Activated CD4-positive, alpha-beta T cell treated with anti-CD3 and anti-CD28 coated beads for 36 hours (primary cell): ENCODE measurements around the gene NOA1. TPM values are rescaled to one million over a fixed set of nuclear protein-coding genes. Genes with fewer than 3 reads are reported as not detected.

Source experiments
- ATAC-seq: fragments of 200-7000 bp; cut with Tn5 transposase; one replicate; pipeline ENCODE4 v1.10.0; 2021; ENCODE audit warnings: mild to moderate bottlenecking, moderate library complexity
- CTCF ChIA-PET: fragments of 350-600 bp; sonication (Branson Sonifier 250); formaldehyde crosslinking; loops from one replicate; lab custom pipeline; 2021; ENCODE audit warnings: antibody characterized with exemption; lab: Charles Lee
- POLR2A ChIA-PET: fragments of 350-600 bp; sonication (Branson Sonifier 250); formaldehyde crosslinking; loops from one replicate; lab custom pipeline; 2021; ENCODE audit warnings: antibody characterized with exemption, inconsistent platforms; lab: Charles Lee
- DNase-seq: peaks from one replicate; pipeline ENCODE4 v3.0.0-alpha.2; 2020
- H3K27ac Mint-ChIP-seq: one replicate; pipeline ENCODE4 v1.8.0; 2021; ENCODE audit warnings: mixed read lengths
- H3K27me3 Mint-ChIP-seq: one replicate; pipeline ENCODE4 v1.8.0; 2021; ENCODE audit warnings: mixed read lengths
- H3K36me3 Mint-ChIP-seq: one replicate; pipeline ENCODE4 v1.8.0; 2021; ENCODE audit warnings: low read depth, mixed read lengths
- H3K4me1 Mint-ChIP-seq: one replicate; pipeline ENCODE4 v1.8.0; 2021; ENCODE audit warnings: mixed read lengths
- H3K4me3 Mint-ChIP-seq: one replicate; pipeline ENCODE4 v1.8.0; 2021; ENCODE audit warnings: mild to moderate bottlenecking, moderate library complexity, mixed read lengths
- H3K9me3 Mint-ChIP-seq: one replicate; pipeline ENCODE4 v1.8.0; 2021; ENCODE audit warnings: low read depth, mixed read lengths
- intact Hi-C, 2 experiments: fragments of 100-400 bp; cut with DNase I in 1 of 2; cut with micrococcal nuclease in 1 of 2; formaldehyde crosslinking; loops; one replicate each; pipeline versions ENCODE4 v1.14.2 to v1.15.1; 2022 to 2024; cut with DNase I, micrococcal nuclease
- total RNA-seq, 2 experiments: library from RNA; stranded (reverse); gene quantifications; one replicate each; pipeline ENCODE4 v1.2.3, GENCODE V29; 2021

Gene NOA1
- total RNA-seq, 2 experiments from 2014 or later: 24.9 to 31.5 TPM

DNA sequence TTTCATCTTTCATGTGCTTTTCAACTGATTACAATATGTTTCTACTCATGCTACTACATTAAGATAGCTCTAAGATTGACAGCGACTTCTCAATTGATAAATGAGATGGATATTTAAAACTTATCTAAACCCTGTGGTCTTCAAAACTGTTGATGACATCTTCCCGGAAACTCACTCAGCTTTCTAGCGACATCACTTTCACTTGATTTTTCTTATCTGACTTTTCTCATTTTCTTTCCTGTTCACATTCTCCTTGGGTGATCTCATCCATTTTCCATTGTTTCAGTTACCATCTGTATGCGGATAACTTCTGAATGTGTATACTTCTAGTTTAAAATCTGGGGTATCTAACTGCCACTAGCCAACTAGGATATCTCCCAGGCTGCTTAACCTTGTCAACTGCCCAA is 4.4 kb upstream of the NOA1 start:
- Mint-ChIP-seq H3K36me3 (peaks cover 46% of the 10 kb centered on the region), H3K9me3 (no peaks in the 10 kb centered on the region)

DNA sequence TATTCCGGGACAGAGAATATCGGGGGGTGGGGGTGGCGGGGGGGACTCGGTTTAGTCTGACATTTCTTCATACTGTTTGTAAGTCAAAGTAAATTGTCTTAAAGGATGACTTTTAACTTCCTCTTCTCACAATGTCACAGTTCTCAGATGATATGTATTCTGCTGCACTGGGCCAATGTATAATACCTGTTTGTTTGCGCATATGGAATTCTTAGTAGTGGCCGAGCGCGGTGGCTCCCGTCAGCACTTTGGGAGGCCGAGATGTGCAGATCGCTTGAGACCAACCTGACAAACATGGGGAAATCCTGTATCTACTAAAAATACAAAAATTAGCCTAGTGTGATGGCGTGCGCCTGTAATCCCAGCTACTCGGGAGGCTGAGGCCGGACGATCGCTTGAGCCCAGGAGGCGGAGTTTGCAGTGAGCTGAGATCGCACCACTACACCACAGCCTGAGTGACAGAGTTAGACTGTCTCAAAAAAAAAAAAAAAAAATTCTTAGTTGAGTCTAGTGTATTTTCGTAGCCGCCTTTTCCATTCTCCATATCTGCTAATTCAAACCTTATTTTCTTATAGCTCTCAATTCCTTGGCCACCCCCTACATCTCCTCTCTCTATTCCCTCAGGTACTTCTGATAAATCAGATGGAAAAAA is 2.1 kb upstream of the NOA1 start:
- peak overlapping the region; percentile 88 for H3K4me3 Mint-ChIP-seq
- no peaks in the 10 kb centered on the region for H3K27me3 Mint-ChIP-seq
- peak; percentile 8 for ATAC-seq
- CTCF ChIA-PET: interaction anchor here (0.6 to 2.9 kb wide), 4 partner anchors 28 to 371 kb away, joined by 3 to 19 read pairs (median 6); partner anchors contain the start of gene REST
- peak overlapping the region; percentile 96 for H3K27ac Mint-ChIP-seq
- peak; percentile 79 for DNase-seq
- intact Hi-C loops: loop anchor here (2.0 to 5.0 kb wide), 7 partner anchors 162 to 1432 kb away; partner anchors contain the start of genes EXOC1 (in 2 of the 2), AASDH (in 1 of the 2) and CLOCK (in 1 of the 2)
- H3K4me1 Mint-ChIP-seq: peaks cover 45% of the 10 kb centered on the region
- H3K36me3 Mint-ChIP-seq: peaks cover 46% of the 10 kb centered on the region
- POLR2A ChIA-PET: interaction anchor here (0.6 to 4.2 kb wide), 5 partner anchors 9 to 543 kb away, joined by 3 to 28 read pairs (median 7); partner anchors contain the start of genes PAICS, PPAT, REST and SPINK2
- no peaks in the 10 kb centered on the region for H3K9me3 Mint-ChIP-seq

More for the DNA sequence above, 4.4 kb upstream of the NOA1 start:
- POLR2A ChIA-PET: interaction anchor here (0.6 to 0.7 kb wide), 2 partner anchors 38 to 546 kb away, joined by 4 to 5 read pairs; partner anchors contain the start of gene PAICS
- H3K4me3 Mint-ChIP-seq: peak overlapping the region; percentile 88
- intact Hi-C loops: no loop called here
- no peaks in the 10 kb centered on the region for H3K27me3 Mint-ChIP-seq
- peaks cover 44% of the 10 kb centered on the region for H3K4me1 Mint-ChIP-seq
- ATAC-seq (no peak), DNase-seq (no peak)
- CTCF ChIA-PET: interaction anchor here (0.6 to 1.0 kb wide), 2 partner anchors 8 to 75 kb away, joined by 3 read pairs; no protein-coding TSS in a partner anchor
- peak overlapping the region; percentile 75 for H3K27ac Mint-ChIP-seq

DNA sequence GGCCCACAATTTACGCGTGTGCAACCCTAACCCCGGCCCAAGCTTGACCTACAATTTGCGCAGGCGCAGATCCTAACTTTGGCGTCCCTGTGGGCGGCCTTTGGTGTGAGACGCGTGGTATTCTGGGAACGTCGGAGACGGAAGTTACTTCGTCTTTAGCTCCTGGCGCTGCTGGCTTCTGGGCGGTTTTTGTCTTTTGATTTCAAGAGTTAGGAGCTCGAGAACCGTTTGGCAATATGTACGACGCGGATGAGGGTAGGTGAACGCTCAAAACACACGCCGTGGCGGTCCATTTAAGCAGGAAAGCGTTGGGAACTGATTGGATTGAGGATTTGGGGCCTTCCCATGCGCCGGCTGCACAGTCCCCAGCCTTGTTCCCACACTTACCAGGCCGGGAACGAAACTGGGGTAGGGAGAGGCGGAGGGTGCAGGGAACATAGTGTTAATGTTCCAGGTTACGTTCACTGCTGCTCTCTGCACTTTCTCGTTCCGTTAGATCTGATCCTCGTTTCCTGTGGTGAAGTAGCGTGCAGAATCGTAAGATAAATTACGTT is 1.4 kb upstream of the NOA1 start, which contains the start of gene POLR2B:
POLR2B (plus strand) TSS at position 147 of the 554 bp plus-strand sequence; CDS start at position 237, 90 bp downstream.
- Mint-ChIP-seq H3K9me3 (peaks cover 4% of the 10 kb centered on the region), H3K36me3 (peaks cover 53% of the 10 kb centered on the region), H3K27me3 (no peaks in the 10 kb centered on the region), H3K4me3 (peak within 1 kb of the TSS; percentile 88), H3K27ac (peak within 1 kb of the TSS; percentile 97), H3K4me1 (peaks cover 45% of the 10 kb centered on the region)
- intact Hi-C loops: loop anchor here (1.0 to 5.0 kb wide), 9 partner anchors 162 to 1432 kb away; partner anchors contain the start of genes EXOC1 (in 2 of the 2), AASDH (in 1 of the 2), CEP135 (in 1 of the 2) and CLOCK (in 1 of the 2)
- DNase-seq: peak; percentile 95
- CTCF ChIA-PET: interaction anchor here (1.1 to 2.9 kb wide), 5 partner anchors 12 to 1537 kb away, joined by 3 to 19 read pairs (median 5); partner anchors contain the start of genes PAICS and REST
- ATAC-seq: peak; percentile 51
- POLR2A ChIA-PET: interaction anchor here (0.6 to 4.2 kb wide), 6 partner anchors 29 to 592 kb away, joined by 3 to 28 read pairs (median 8); partner anchors contain the start of genes AASDH, PAICS, PPAT and REST

DNA sequence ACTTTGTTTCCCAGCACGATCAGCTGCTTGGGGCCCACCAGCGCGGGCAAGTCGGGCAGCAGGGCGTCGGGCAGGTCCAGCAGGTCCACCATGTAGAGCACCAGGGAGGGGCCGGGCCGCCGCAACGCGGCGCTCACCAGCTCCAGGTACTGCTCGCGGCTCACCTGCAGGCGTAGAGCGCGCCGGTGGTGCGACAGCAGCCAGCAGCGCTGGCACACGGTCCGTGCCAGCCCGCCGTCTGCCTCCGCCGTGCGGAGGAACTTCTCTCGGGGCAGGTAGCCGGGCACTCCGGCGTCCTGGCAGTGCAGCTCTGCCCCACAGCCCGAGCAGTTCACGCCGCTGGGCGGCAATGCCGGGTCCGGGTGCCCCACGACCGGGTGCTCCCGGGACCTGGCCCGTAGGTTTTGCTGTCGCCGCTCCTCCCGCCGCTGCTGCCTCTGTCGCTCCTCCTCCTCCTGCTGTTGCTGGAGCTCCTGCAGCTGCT is 527 bp downstream of the NOA1 start:
- Mint-ChIP-seq H3K27me3 (no peaks in the 10 kb centered on the region), H3K27ac (peak overlapping the region; percentile 97), H3K36me3 (peaks cover 65% of the 10 kb centered on the region), H3K4me1 (peaks cover 52% of the 10 kb centered on the region), H3K9me3 (peaks cover 15% of the 10 kb centered on the region), H3K4me3 (peak overlapping the region; percentile 88)
- ChIA-PET POLR2A (interaction anchor here (0.8 to 4.2 kb wide), 7 partner anchors 11 to 590 kb away, joined by 3 to 28 read pairs (median 6); partner anchors contain the start of genes AASDH, PAICS, PPAT and REST), CTCF (interaction anchor here (1.0 to 2.9 kb wide), 3 partner anchors 12 to 69 kb away, joined by 3 to 19 read pairs (median 3); partner anchors contain the start of gene REST)
- intact Hi-C loops: loop anchor here (1.0 to 5.0 kb wide), 11 partner anchors 68 to 1582 kb away; partner anchors contain the start of genes AASDH (in 2 of the 2), PAICS (in 2 of the 2), CLOCK (in 1 of the 2) and EXOC1 (in 1 of the 2)
- DNase-seq (peak; percentile 71), ATAC-seq (peak; percentile 14)

DNA sequence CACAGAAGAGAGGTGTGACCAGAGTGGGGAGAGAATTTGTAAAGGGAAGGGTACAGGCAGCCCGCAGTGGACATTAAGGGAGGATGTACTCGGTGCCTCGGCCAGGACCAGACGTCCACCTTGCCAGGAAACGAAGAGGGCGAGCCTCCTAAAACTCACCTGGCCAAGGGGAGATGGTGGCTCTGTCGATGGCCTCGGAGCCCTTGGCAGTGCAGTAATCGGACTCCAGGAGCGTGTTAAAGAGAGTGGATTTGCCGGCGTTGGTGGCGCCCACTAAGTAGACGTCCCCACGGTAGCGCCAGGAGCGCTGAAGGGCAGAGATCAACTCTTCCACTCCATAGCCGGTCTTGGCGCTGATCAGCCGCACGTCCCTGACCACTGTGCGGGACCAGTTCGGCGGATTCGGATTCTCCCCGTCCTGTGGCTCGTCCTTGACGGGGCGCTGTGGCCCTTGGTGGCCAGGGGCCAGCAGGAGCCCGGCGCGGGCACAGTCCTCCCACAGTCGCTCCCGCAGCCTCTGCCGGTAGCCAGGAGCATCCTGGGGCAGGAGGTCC is 1.0 kb downstream of the NOA1 start:
- peak; percentile 26 for DNase-seq
- H3K27me3 Mint-ChIP-seq: no peaks in the 10 kb centered on the region
- peak overlapping the region; percentile 76 for H3K27ac Mint-ChIP-seq
- no peak for ATAC-seq
- CTCF ChIA-PET: interaction anchor here (2.9 kb wide), 1 partner anchor 68 kb away, joined by 19 read pairs; the partner anchor contains the start of gene REST
- H3K4me3 Mint-ChIP-seq: peak overlapping the region; percentile 88
- peaks cover 15% of the 10 kb centered on the region for H3K9me3 Mint-ChIP-seq
- peaks cover 63% of the 10 kb centered on the region for H3K36me3 Mint-ChIP-seq
- POLR2A ChIA-PET: interaction anchor here (0.6 to 4.2 kb wide), 4 partner anchors 11 to 1404 kb away, joined by 3 to 28 read pairs (median 10); partner anchors contain the start of genes PAICS, PPAT and REST
- intact Hi-C loops: loop anchor here (5.0 kb wide), 6 partner anchors 159 to 1429 kb away; partner anchors contain the start of genes AASDH (in 1 of the 2), CLOCK (in 1 of the 2) and EXOC1 (in 1 of the 2)
- peaks cover 51% of the 10 kb centered on the region for H3K4me1 Mint-ChIP-seq

DNA sequence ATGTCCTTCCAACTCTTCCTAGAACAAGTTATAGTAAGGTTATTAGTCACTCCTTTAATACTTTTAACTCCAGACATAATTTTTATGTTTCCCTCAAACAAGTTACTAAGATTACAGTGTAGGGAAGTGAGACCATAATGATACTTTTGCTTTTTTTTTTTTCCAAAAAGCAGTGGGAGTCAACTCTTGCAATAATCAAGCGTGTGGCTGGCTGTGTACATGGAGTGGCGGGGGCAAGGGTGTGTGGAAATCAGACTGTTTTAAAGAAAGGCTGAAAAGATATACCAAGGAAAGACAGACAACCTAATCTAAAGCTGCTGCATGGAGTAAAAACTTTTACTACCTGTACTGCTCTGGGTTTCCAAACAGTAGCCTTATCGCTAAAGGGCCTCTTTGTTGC is 4.1 kb downstream of the NOA1 start:
- Mint-ChIP-seq H3K36me3 (peaks cover 64% of the 10 kb centered on the region), H3K27me3 (no peaks in the 10 kb centered on the region), H3K27ac (peak overlapping the region; percentile 75), H3K4me1 (peaks cover 44% of the 10 kb centered on the region), H3K9me3 (peaks cover 15% of the 10 kb centered on the region), H3K4me3 (no peak overlapping the region)
- CTCF ChIA-PET: no interaction called here
- no peak for ATAC-seq
- no peak for DNase-seq
- POLR2A ChIA-PET: no interaction called here
- intact Hi-C loops: loop anchor here in 1 of 2 experiments (5.0 kb wide), 1 partner anchor 251 kb away; no protein-coding TSS in a partner anchor

DNA sequence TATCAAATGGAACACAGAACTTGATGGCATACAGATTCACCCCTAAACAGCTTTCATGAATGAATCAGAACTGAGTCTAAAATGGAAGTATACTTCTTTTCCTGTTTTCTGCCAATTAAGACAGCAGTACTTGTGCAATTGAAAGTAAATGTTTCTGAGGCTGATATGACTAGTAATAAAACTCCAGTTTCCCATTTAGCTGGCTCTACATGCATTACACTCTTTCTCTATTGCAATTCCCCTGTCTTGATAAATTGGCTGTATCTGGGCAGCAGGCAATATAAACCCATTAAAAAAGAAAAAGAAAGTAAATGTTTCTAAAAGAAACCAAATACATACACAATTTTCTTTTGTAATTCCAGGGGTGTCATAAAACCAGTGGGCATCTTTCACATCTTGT is 4.6 kb downstream of the NOA1 start:
- peaks cover 44% of the 10 kb centered on the region for H3K4me1 Mint-ChIP-seq
- no peak overlapping the region for H3K4me3 Mint-ChIP-seq
- peak; percentile 28 for ATAC-seq
- peaks cover 66% of the 10 kb centered on the region for H3K36me3 Mint-ChIP-seq
- POLR2A ChIA-PET: interaction anchor here (0.9 kb wide), 1 partner anchor 12 kb away, joined by 3 read pairs; no protein-coding TSS in a partner anchor
- H3K27me3 Mint-ChIP-seq: no peaks in the 10 kb centered on the region
- CTCF ChIA-PET: interaction anchor here (0.9 kb wide), 1 partner anchor 66 kb away, joined by 3 read pairs; no protein-coding TSS in a partner anchor
- peak overlapping the region; percentile 75 for H3K27ac Mint-ChIP-seq
- no peak for DNase-seq
- intact Hi-C loops: loop anchor here in 1 of 2 experiments (5.0 kb wide), 1 partner anchor 251 kb away; no protein-coding TSS in a partner anchor
- peaks cover 15% of the 10 kb centered on the region for H3K9me3 Mint-ChIP-seq

DNA sequence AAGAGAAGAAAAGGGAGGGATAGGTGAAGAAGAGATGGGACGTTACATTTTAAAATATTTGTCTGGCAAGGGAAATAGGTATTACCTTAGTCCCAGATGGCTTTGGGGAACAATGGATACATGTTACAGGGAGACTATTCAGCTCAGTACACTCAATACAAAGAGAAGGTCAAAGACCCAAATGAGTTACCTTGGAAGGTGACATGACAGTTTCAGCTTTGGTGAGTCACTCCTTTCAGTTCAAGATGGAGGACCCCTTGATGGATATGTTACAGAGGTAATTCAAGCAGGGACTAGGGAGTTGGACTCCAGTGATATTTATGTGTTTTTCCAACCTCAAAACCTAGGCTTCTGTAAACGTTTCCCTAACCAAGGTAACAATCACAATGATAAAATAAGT is 5.0 kb downstream of the NOA1 start:
- peak overlapping the region; percentile 65 for H3K27ac Mint-ChIP-seq
- no peak overlapping the region for H3K4me3 Mint-ChIP-seq
- H3K9me3 Mint-ChIP-seq: peaks cover 15% of the 10 kb centered on the region
- no peaks in the 10 kb centered on the region for H3K27me3 Mint-ChIP-seq
- peak; percentile 43 for ATAC-seq
- H3K4me1 Mint-ChIP-seq: peaks cover 44% of the 10 kb centered on the region
- ChIA-PET POLR2A (interaction anchor here (0.9 kb wide), 2 partner anchors 11 to 65 kb away, joined by 3 read pairs; no protein-coding TSS in a partner anchor), CTCF (interaction anchor here (0.9 kb wide), 1 partner anchor 65 kb away, joined by 3 read pairs; no protein-coding TSS in a partner anchor)
- intact Hi-C loops: loop anchor here in 1 of 2 experiments (5.0 kb wide), 1 partner anchor 250 kb away; no protein-coding TSS in a partner anchor
- peaks cover 68% of the 10 kb centered on the region for H3K36me3 Mint-ChIP-seq
- DNase-seq: no peak

DNA sequence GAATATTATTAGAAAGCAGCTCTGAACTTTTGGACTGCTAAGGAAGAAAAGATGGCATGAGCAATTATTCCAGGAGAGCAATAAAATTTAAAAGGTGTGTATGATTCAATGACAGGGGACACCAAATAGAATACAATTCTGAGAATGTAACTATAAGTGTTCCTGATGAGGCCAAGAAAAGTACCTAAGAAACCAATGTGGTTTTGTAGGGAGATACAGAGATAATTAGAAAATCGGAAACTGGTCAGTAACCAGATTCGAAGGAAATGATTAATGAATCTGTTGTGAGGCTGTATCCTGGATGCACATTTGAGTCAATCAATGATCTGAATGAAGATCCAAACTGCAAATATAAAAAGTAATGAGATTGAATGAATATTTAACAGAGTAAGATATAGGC is 6.0 kb downstream of the NOA1 start:
- Mint-ChIP-seq H3K36me3 (peaks cover 72% of the 10 kb centered on the region), H3K27ac (peak overlapping the region; percentile 60), H3K27me3 (no peaks in the 10 kb centered on the region), H3K4me3 (no peak overlapping the region), H3K9me3 (peaks cover 15% of the 10 kb centered on the region), H3K4me1 (peaks cover 44% of the 10 kb centered on the region)
- DNase-seq (no peak), ATAC-seq (no peak)
- POLR2A ChIA-PET: interaction anchor here (0.9 kb wide), 1 partner anchor 64 kb away, joined by 3 read pairs; no protein-coding TSS in a partner anchor
- intact Hi-C loops: loop anchor here in 1 of 2 experiments (5.0 kb wide), 1 partner anchor 249 kb away; no protein-coding TSS in a partner anchor
- CTCF ChIA-PET: no interaction called here

DNA sequence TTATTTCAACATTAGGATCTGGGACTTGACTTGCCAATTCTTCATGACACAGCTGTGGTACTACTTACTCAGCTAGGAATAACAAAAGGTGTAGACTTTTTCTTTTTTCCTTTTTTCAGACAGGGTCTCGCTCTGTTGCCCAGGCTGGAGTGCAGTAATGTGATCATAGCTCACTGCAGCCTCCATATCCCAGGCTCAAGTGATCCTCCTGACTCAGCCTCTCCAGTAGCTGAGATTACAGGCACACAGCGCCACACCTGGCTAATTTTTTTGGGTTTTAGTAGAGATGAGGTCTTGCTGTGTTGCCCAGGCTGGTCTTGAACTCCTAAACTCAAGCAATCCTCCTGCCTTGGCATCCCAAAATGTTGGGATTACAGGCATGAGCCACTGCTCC is 16.3 kb downstream of the NOA1 start:
- ATAC-seq: no peak
- no peak for DNase-seq
- Mint-ChIP-seq H3K4me3 (no peak overlapping the region), H3K27ac (peak overlapping the region; percentile 63), H3K27me3 (no peaks in the 10 kb centered on the region), H3K4me1 (peaks cover 4% of the 10 kb centered on the region), H3K36me3 (peaks cover 25% of the 10 kb centered on the region), H3K9me3 (no peaks in the 10 kb centered on the region)
- CTCF ChIA-PET: interaction anchor here (1.2 to 1.6 kb wide), 4 partner anchors 9 to 67 kb away, joined by 3 to 6 read pairs (median 6); no protein-coding TSS in a partner anchor
- POLR2A ChIA-PET: interaction anchor here (1.0 kb wide), 1 partner anchor 11 kb away, joined by 3 read pairs; no protein-coding TSS in a partner anchor
- intact Hi-C loops: no loop called here
